Measurements from ENCODE around the gene PSMB11. TPM values are rescaled to one million over a fixed set of nuclear protein-coding genes. Genes with fewer than 3 reads are reported as not detected.

The PSMB11 gene
- total and polyA plus RNA-seq, 2 donors (not counting 1 experiment from before 2014, with no cell fraction given) = not detected

GRCh38 chr14:23023795-23024152 is 18.2 kb upstream of the PSMB11 start:
- H3K27ac ChIP-seq (ENCODE audit: low read length in 2 of 2) = no peak overlapping the region
- 100% methylated on average over 1 of the region's 2 CpGs for WGBS (ENCODE audit: insufficient coverage)
- H3K9me3 Mint-ChIP-seq (ENCODE audit: insufficient read depth) = no peaks in the 10 kb centered on the region

GRCh38 chr14:23024612-23025075 is 17.4 kb upstream of the PSMB11 start:
- H3K36me3 ChIP-seq (replicated peaks in 1 of 2; ENCODE audit: control extremely low read depth in 1 of 2, control insufficient read depth in 1 of 2, extremely low read depth in 1 of 2, insufficient read depth in 2 of 2, low read length in 1 of 2) = peaks cover 0 to 16% of the 10 kb centered on the region in 2 experiments
- no peak for ATAC-seq (ENCODE audit: low read depth)
- H3K4me2 ChIP-seq (replicated peaks; ENCODE audit: low read depth, low read length, poor library complexity, severe bottlenecking) = no peak overlapping the region
- no peaks in the 10 kb centered on the region for H3K27me3 ChIP-seq (replicated peaks in 1 of 4; ENCODE audit: control extremely low read depth in 1 of 4, control insufficient read depth in 3 of 4, insufficient read depth in 4 of 4, low read length in 3 of 4)
- no peak overlapping the region for H3K27ac ChIP-seq (ENCODE audit: low read length in 2 of 2)
- H3K79me2 ChIP-seq (ENCODE audit: control insufficient read depth, insufficient read depth, low read length) = no peaks in the 10 kb centered on the region
- intact Hi-C loops (cut with micrococcal nuclease) = no loop called here
- Mint-ChIP-seq H3K4me3 (no peak overlapping the region), H3K27me3 (no peaks in the 10 kb centered on the region), H3K9me3 (ENCODE audit: insufficient read depth) (no peaks in the 10 kb centered on the region), H3K4me1 (peaks cover 11% of the 10 kb centered on the region), H3K27ac (no peak overlapping the region)
- H3K9me3 ChIP-seq (ENCODE audit: control extremely low read depth in 1 of 3, control insufficient read depth in 2 of 3, insufficient read depth in 1 of 3, low read length in 2 of 3) = no peaks in the 10 kb centered on the region
- no peak overlapping the region for H3K4me3 ChIP-seq (ENCODE audit: control extremely low read depth in 1 of 5, extremely low read depth in 1 of 5, insufficient read depth in 1 of 5, low read depth in 2 of 5, low read length in 4 of 5)
- H3K4me1 ChIP-seq (ENCODE audit: control insufficient read depth in 2 of 2, insufficient read depth in 2 of 2, low read length in 2 of 2) = peaks cover 0 to 3% of the 10 kb centered on the region in 2 donors
- CTCF ChIA-PET = interaction anchor here (1.1 to 2.1 kb wide), 4 partner anchors 29 to 44 kb away, joined by 3 to 7 read pairs (median 4); partner anchors contain the start of gene CDH24
- DNase-seq = no peak
- no peaks in the 10 kb centered on the region for H4K20me1 ChIP-seq (ENCODE audit: control insufficient read depth, insufficient read depth, low read length, poor library complexity, severe bottlenecking)
- TF ChIP-seq, protein P1, sequence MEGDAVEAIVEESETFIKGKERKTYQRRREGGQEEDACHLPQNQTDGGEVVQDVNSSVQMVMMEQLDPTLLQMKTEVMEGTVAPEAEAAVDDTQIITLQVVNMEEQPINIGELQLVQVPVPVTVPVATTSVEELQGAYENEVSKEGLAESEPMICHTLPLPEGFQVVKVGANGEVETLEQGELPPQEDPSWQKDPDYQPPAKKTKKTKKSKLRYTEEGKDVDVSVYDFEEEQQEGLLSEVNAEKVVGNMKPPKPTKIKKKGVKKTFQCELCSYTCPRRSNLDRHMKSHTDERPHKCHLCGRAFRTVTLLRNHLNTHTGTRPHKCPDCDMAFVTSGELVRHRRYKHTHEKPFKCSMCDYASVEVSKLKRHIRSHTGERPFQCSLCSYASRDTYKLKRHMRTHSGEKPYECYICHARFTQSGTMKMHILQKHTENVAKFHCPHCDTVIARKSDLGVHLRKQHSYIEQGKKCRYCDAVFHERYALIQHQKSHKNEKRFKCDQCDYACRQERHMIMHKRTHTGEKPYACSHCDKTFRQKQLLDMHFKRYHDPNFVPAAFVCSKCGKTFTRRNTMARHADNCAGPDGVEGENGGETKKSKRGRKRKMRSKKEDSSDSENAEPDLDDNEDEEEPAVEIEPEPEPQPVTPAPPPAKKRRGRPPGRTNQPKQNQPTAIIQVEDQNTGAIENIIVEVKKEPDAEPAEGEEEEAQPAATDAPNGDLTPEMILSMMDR (IDR thresholded peaks at IDR 0.05) = no peak
- no peak for TF ChIP-seq EZH2 (IDR thresholded peaks at IDR 0.05; ENCODE audit: borderline replicate concordance, insufficient read depth, low read depth, low read length, poor library complexity, severe bottlenecking)
- H3K9ac ChIP-seq (ENCODE audit: low read length) = no peak overlapping the region
- WGBS (ENCODE audit: insufficient coverage) = 95% methylated on average over 2 of the region's 7 CpGs
- POLR2A ChIA-PET = interaction anchor here (0.6 kb wide), 1 partner anchor 12 kb away, joined by 12 read pairs; no protein-coding TSS in a partner anchor
- H2AFZ ChIP-seq (ENCODE audit: insufficient read depth, low read depth, low read length, poor library complexity, severe bottlenecking) = no peak overlapping the region

More at GRCh38 chr14:23023795-23024152, 18.2 kb upstream of the PSMB11 start:
- Histone ChIP-seq H3K4me2 (replicated peaks; ENCODE audit: low read depth, low read length, poor library complexity, severe bottlenecking) (no peak overlapping the region), H3K9me3 (ENCODE audit: control extremely low read depth in 1 of 3, control insufficient read depth in 2 of 3, insufficient read depth in 1 of 3, low read length in 2 of 3) (no peaks in the 10 kb centered on the region), H4K20me1 (ENCODE audit: control insufficient read depth, insufficient read depth, low read length, poor library complexity, severe bottlenecking) (no peaks in the 10 kb centered on the region), H3K27me3 (replicated peaks in 1 of 4; ENCODE audit: control extremely low read depth in 1 of 4, control insufficient read depth in 3 of 4, insufficient read depth in 4 of 4, low read length in 3 of 4) (no peaks in the 10 kb centered on the region), H3K36me3 (replicated peaks in 1 of 2; ENCODE audit: control extremely low read depth in 1 of 2, control insufficient read depth in 1 of 2, extremely low read depth in 1 of 2, insufficient read depth in 2 of 2, low read length in 1 of 2) (peaks cover 0 to 16% of the 10 kb centered on the region in 2 experiments), H3K79me2 (ENCODE audit: control insufficient read depth, insufficient read depth, low read length) (no peaks in the 10 kb centered on the region), H3K9ac (ENCODE audit: low read length) (no peak overlapping the region), H2AFZ (ENCODE audit: insufficient read depth, low read depth, low read length, poor library complexity, severe bottlenecking) (no peak overlapping the region), H3K4me1 (ENCODE audit: control insufficient read depth in 2 of 2, insufficient read depth in 2 of 2, low read length in 2 of 2) (peaks cover 0 to 2% of the 10 kb centered on the region in 2 donors), H3K4me3 (ENCODE audit: control extremely low read depth in 1 of 5, extremely low read depth in 1 of 5, insufficient read depth in 1 of 5, low read depth in 2 of 5, low read length in 4 of 5) (no peak overlapping the region)
- DNase-seq (no peak), ATAC-seq (ENCODE audit: low read depth) (no peak)
- ChIA-PET POLR2A (no interaction called here), CTCF (interaction anchor here (0.6 to 2.1 kb wide), 5 partner anchors 29 to 45 kb away, joined by 3 to 7 read pairs (median 4); partner anchors contain the start of gene CDH24)
- Mint-ChIP-seq H3K4me3 (no peak overlapping the region), H3K27me3 (no peaks in the 10 kb centered on the region), H3K27ac (no peak overlapping the region), H3K4me1 (peaks cover 6% of the 10 kb centered on the region)
- intact Hi-C loops (cut with micrococcal nuclease) = no loop called here
- TF ChIP-seq, protein P1 (IDR thresholded peaks at IDR 0.05) = no peak
- no peak for TF ChIP-seq EZH2 (IDR thresholded peaks at IDR 0.05; ENCODE audit: borderline replicate concordance, insufficient read depth, low read depth, low read length, poor library complexity, severe bottlenecking)
